GM12878 (cell line): ENCODE results near the gene TRABD2B. TPM values are rescaled to one million over a fixed set of nuclear protein-coding genes. Genes with fewer than 3 reads are reported as not detected.

Experiments used
- ATAC-seq: fragments of 200-7000 bp; cut with Tn5 transposase; 3 replicates; pipeline ENCODE4 v1.9.1; 2020; ENCODE audit warnings: mild to moderate bottlenecking, moderate library complexity
- BruUV-seq: library from RNA; stranded (reverse); fragments of 400-500 nt; replicated peaks from 2 replicates; lab custom pipeline; 2021; lab: Mats Ljungman, UMichigan
- CTCF ChIA-PET: fragments of 300-600 bp; sonication (Branson Sonifier 250); formaldehyde crosslinking; extraction: SDS; loops from one replicate; lab custom pipeline; 2021; ENCODE audit warnings: inconsistent platforms; lab: Yijun Ruan, JAX
- POLR2A ChIA-PET: fragments of 350-600 bp; formaldehyde crosslinking; extraction: SDS; loops from one replicate; lab custom pipeline; 2021; ENCODE audit warnings: inconsistent platforms; lab: Charles Lee
- RAD21 ChIA-PET: fragments of 300-600 bp; sonication (Branson Sonifier 250); formaldehyde crosslinking; loops from one replicate; lab custom pipeline; 2023; ENCODE audit warnings: antibody characterized with exemption; ENCODE audit not compliant: unreplicated experiment; lab: Charles Lee
- SMC1A ChIA-PET: fragments of 300-600 bp; sonication (Branson Sonifier 250); formaldehyde crosslinking; loops from one replicate; lab custom pipeline; 2023; ENCODE audit not compliant: unreplicated experiment, uncharacterized antibody; lab: Charles Lee
- DNase-seq: peaks from one replicate; pipeline ENCODE4 v3.0.0-alpha.2; 2011; ENCODE audit warnings: low read depth, low spot score
- FAIRE-seq: peaks from 3 replicates; lab custom pipeline; 2011; peaks lifted over from hg19 to GRCh38; lab: Jason Lieb, UNC
- H2AFZ ChIP-seq: 2 replicates; pipeline ENCODE4 v1.6.0; 2011; ENCODE audit warnings: low read depth, low read length, control low read depth; ENCODE audit not compliant: control insufficient read depth
- H3K27ac ChIP-seq: 2 replicates; pipeline ENCODE4 v1.5.1; 2011; ENCODE audit warnings: control low read depth; ENCODE audit not compliant: control insufficient read depth, insufficient read depth
- H3K27me3 ChIP-seq, 2 experiments: replicated peaks in 1 of 2; 2 replicates each; pipeline versions ENCODE4 v1.6.0 to v1.6.1; 2011; ENCODE audit warnings: low read length in 1 of 2; ENCODE audit not compliant: control insufficient read depth in 2 of 2, insufficient read depth in 2 of 2
- H3K36me3 ChIP-seq, 2 experiments: 2 replicates each; pipeline ENCODE4 v1.5.1; 2011; ENCODE audit warnings: low read length in 1 of 2; ENCODE audit not compliant: control insufficient read depth in 2 of 2, insufficient read depth in 2 of 2
- H3K4me1 ChIP-seq: 2 replicates; pipeline ENCODE4 v1.6.1; 2011; ENCODE audit warnings: mild to moderate bottlenecking, low read length, moderate library complexity, mixed read lengths; ENCODE audit not compliant: control insufficient read depth, insufficient read depth
- H3K4me2 ChIP-seq: 2 replicates; pipeline ENCODE4 v1.6.0; 2011; ENCODE audit warnings: control low read depth; ENCODE audit not compliant: control insufficient read depth, insufficient read depth
- H3K4me3 ChIP-seq: fragments of 200-600 bp; sonication (generic); 2 replicates; pipeline ENCODE4 v1.5.1; 2016
- H3K79me2 ChIP-seq: 2 replicates; pipeline ENCODE4 v1.6.0; 2011; ENCODE audit warnings: low read length; ENCODE audit not compliant: control insufficient read depth, insufficient read depth
- H3K9ac ChIP-seq: 2 replicates; pipeline ENCODE4 v1.8.0; 2011; ENCODE audit warnings: low read length, control low read depth, mixed read lengths; ENCODE audit not compliant: control insufficient read depth, insufficient read depth
- H3K9me3 ChIP-seq: replicated peaks from 3 replicates; pipeline ENCODE4 v1.5.1; 2011; ENCODE audit warnings: mild to moderate bottlenecking, low read length; ENCODE audit not compliant: control insufficient read depth, insufficient read depth
- H4K20me1 ChIP-seq: 2 replicates; pipeline ENCODE4 v1.6.0; 2011; ENCODE audit not compliant: control insufficient read depth, insufficient read depth
- CUX1 ChIP-seq: IDR thresholded peaks from 2 replicates; pipeline ENCODE4 v1.6.1; 2012; ENCODE audit warnings: improper control_type of control experiment, low read depth, low read length; ENCODE audit not compliant: insufficient replicate concordance
- EP300 ChIP-seq, 2 experiments: fragments of 150-350 bp in 1 of 2; IDR thresholded peaks; 2 replicates each; pipeline ENCODE4 v1.6.1; 2011 to 2012; ENCODE audit warnings: low read depth in 2 of 2, low read length in 2 of 2, borderline replicate concordance in 1 of 2, improper control_type of control experiment in 1 of 2, inconsistent platforms in 1 of 2; ENCODE audit not compliant: control insufficient read depth in 1 of 2
- MTA3 ChIP-seq: IDR thresholded peaks from 2 replicates; pipeline ENCODE4 v1.6.1; 2012; ENCODE audit warnings: low read length, inconsistent platforms, borderline replicate concordance
- RUNX3 ChIP-seq: IDR thresholded peaks from 2 replicates; pipeline ENCODE4 v1.6.1; 2012; ENCODE audit warnings: low read length, inconsistent platforms
- TAF1 ChIP-seq: IDR thresholded peaks from 2 replicates; pipeline ENCODE4 v1.6.1; 2011; ENCODE audit warnings: mild to moderate bottlenecking, low read depth, low read length, borderline replicate concordance
- YBX1 ChIP-seq: fragments of 450-650 bp; IDR thresholded peaks from 2 replicates; pipeline ENCODE4 v1.6.1; 2016; ENCODE audit warnings: antibody characterized with exemption
- WGBS: methylation state at CpG from one replicate; pipeline ENCODE4 v1.1.6; 2016; ENCODE audit warnings: low lambda C conversion rate; ENCODE audit not compliant: insufficient replicate concordance, insufficient coverage; ENCODE audit errors: missing lambda C conversion rate; 5-methylcytosine and 5-hydroxymethylcytosine counted together
- in situ Hi-C: fragments of 300-500 bp; cut with MboI; formaldehyde crosslinking; loops from 9 replicates; pipeline ENCODE4 v1.14.3; 2018; ENCODE audit warnings: mixed read lengths
- intact Hi-C: fragments of 100-400 bp; cut with micrococcal nuclease; formaldehyde crosslinking; loops from one replicate; pipeline ENCODE4 v1.14.2; 2022; ENCODE audit not compliant: unreplicated experiment
- polyA plus RNA-seq, 11 experiments: library from polyadenylated mRNA; depleted of rRNA in 4 of 11; unstranded in 6 of 11; stranded (reverse) in 5 of 11; fragments of >200 nt; fragmentation: Nextera tagmentation in 4 of 11; fragmentation: Illumina TruSeq in 1 of 11; extraction: Ambion mirVana in 4 of 11; extraction: Trizol in 1 of 11; gene quantifications; 1 replicate in 1 of 11; 2 replicates in 10 of 11; pipeline versions ENCODE4 v1.2.1 to v1.2.3, GENCODE V29; 2011 to 2016; ENCODE audit warnings: inconsistent platforms in 2 of 11, missing spikeins in 2 of 11, low read depth in 1 of 11
- total RNA-seq, 4 experiments: library from RNA; depleted of rRNA in 3 of 4; stranded (reverse); fragments of >200 nt in 3 of 4; fragmentation: Illumina TruSeq in 1 of 4; extraction: Trizol in 1 of 4; gene quantifications; 2 replicates each; pipeline versions ENCODE4 v1.2.1 to v1.2.3, GENCODE V29; 2013 to 2021
- TF ChIP-seq, protein P1 (sequence below): fragments of 450-650 bp; IDR thresholded peaks from 2 replicates; pipeline ENCODE4 v1.6.1; 2017; ENCODE audit warnings: mild to moderate bottlenecking
- TF ChIP-seq, protein P2 (sequence below), 3 experiments: IDR thresholded peaks in 2 of 3; conservative IDR thresholded peaks in 1 of 3; 2 replicates each; pipeline ENCODE4 v1.5.1; 2011; ENCODE audit warnings: low read depth in 3 of 3, low read length in 3 of 3, mild to moderate bottlenecking in 3 of 3, control low read depth in 2 of 3, moderate library complexity in 2 of 3, inconsistent platforms in 1 of 3, mixed read lengths in 1 of 3; ENCODE audit not compliant: control insufficient read depth in 2 of 3, insufficient read depth in 1 of 3; ENCODE audit errors: extremely low read depth in 1 of 3

The TRABD2B gene
- total and polyA plus RNA-seq, 10 of the 15 experiments (the other 5 are each of a cell fraction or from before 2014, with no cell fraction given) = not detected

DNA sequence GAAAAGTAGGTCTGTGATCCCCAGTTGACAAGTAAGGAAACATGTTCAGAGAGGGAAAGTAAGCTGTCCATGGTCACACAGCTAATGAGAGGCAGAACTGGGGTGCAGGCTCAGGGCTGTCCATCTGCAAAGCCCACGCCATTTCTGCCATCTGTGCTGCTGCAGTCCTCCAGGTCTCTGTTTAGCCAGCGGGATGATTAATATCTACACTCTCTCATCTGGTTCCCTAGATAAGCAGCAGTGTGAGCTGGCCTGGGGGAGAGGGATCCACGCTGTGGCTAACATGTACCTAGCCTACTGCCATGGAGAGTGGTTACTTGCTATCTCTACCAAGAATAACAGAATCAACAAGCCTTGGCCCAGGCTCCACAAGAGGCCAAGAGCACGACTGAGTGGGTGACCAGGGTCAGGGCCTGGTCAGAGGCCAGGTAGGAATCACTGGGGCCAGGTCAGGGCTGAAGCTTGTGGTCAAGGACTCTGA is 75.2 kb downstream of the TRABD2B start:
- Histone ChIP-seq H3K9me3 (no peaks in the 10 kb centered on the region), H3K4me1 (no peaks in the 10 kb centered on the region), H3K79me2 (no peaks in the 10 kb centered on the region), H2AFZ (no peak overlapping the region), H3K36me3 (no peaks in the 10 kb centered on the region), H3K27ac (no peak overlapping the region), H3K4me2 (no peak overlapping the region), H4K20me1 (no peaks in the 10 kb centered on the region), H3K9ac (no peak overlapping the region), H3K4me3 (no peak overlapping the region), H3K27me3 (peaks cover 0 to under 1% of the 10 kb centered on the region in 2 experiments; a peak in 1 of 4 replicates)
- in situ Hi-C loops (no loop called here), intact Hi-C loops (no loop called here)
- BruUV-seq = no TSS peak
- no peak for DNase-seq
- no peak for ATAC-seq
- ChIA-PET RAD21 (no interaction called here), SMC1A (no interaction called here), CTCF (no interaction called here), POLR2A (no interaction called here)
- WGBS = 0% methylated on average over 4 of the region's 4 CpGs
- TF ChIP-seq EP300 (IDR thresholded peaks at IDR 0.05; ENCODE audit: borderline replicate concordance in 1 of 2, control insufficient read depth in 1 of 2, low read depth in 2 of 2, low read length in 2 of 2) = no peak
- no peak for TF ChIP-seq RUNX3
- TF ChIP-seq MTA3 = no peak
- TF ChIP-seq, protein P1, sequence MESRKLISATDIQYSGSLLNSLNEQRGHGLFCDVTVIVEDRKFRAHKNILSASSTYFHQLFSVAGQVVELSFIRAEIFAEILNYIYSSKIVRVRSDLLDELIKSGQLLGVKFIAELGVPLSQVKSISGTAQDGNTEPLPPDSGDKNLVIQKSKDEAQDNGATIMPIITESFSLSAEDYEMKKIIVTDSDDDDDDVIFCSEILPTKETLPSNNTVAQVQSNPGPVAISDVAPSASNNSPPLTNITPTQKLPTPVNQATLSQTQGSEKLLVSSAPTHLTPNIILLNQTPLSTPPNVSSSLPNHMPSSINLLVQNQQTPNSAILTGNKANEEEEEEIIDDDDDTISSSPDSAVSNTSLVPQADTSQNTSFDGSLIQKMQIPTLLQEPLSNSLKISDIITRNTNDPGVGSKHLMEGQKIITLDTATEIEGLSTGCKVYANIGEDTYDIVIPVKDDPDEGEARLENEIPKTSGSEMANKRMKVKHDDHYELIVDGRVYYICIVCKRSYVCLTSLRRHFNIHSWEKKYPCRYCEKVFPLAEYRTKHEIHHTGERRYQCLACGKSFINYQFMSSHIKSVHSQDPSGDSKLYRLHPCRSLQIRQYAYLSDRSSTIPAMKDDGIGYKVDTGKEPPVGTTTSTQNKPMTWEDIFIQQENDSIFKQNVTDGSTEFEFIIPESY = no peak
- TF ChIP-seq YBX1 = no peak
- TF ChIP-seq TAF1 = no peak
- TF ChIP-seq, protein P2, sequence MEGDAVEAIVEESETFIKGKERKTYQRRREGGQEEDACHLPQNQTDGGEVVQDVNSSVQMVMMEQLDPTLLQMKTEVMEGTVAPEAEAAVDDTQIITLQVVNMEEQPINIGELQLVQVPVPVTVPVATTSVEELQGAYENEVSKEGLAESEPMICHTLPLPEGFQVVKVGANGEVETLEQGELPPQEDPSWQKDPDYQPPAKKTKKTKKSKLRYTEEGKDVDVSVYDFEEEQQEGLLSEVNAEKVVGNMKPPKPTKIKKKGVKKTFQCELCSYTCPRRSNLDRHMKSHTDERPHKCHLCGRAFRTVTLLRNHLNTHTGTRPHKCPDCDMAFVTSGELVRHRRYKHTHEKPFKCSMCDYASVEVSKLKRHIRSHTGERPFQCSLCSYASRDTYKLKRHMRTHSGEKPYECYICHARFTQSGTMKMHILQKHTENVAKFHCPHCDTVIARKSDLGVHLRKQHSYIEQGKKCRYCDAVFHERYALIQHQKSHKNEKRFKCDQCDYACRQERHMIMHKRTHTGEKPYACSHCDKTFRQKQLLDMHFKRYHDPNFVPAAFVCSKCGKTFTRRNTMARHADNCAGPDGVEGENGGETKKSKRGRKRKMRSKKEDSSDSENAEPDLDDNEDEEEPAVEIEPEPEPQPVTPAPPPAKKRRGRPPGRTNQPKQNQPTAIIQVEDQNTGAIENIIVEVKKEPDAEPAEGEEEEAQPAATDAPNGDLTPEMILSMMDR (IDR thresholded peaks at IDR 0.05 in 2 of 3, conservative IDR thresholded peaks at IDR 0.05 in 1 of 3; ENCODE audit: control insufficient read depth in 2 of 3, extremely low read depth in 1 of 3, insufficient read depth in 1 of 3, low read depth in 3 of 3, low read length in 3 of 3) = no peak
- no peak for TF ChIP-seq CUX1
- FAIRE-seq = no peak
